GM19238 (cell line): ENCODE results near the gene TMEM178B.
"Not testable (repeated sequence)": the region's sequence is repeated elsewhere in the genome, so short reads cannot be mapped to it uniquely, and the experiment has no call there.

Experiments used
- DNase-seq: peaks from one replicate; pipeline ENCODE4 v3.0.0; 2011; ENCODE audit warnings: low spot score; ENCODE audit not compliant: insufficient read length

Gene TMEM178B

DNA sequence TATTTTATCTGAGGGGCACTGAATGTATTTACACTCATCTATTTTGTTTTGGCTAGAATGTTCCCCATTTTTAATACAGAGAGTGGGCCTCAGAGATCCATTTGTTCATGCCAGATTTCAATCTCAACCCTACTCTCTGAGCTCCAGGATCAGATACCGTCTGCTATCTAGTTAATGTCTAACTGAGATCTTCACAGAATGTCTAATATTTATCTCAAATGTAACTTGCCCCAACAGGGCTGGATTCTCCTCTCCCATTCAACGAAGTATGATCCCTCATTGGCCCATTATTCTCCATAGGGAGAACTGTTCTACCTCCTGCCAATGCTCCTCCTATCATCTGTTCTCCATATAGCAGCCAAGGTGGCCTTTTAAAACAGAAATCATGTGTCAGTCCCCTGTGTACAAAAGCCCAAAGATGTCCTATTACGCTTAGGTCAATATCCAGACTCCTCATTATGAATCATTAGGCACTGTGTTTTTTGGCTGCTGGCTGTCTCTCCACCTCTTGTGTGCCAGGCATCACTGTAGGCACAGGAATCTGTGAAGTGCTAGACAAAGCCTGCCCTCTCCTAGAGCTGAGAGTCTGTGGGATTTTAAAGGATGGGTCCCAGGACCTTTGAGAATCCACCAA lies 308.0 kb downstream of the TMEM178B start:
- DNase-seq = no peak

- DNase-seq = not testable (repeated sequence)
These were observed 309.5 kb downstream of the TMEM178B start for GRCh38 chr7:141383356-141383755.

GRCh38 chr7:141386881-141387280 lies 313.0 kb downstream of the TMEM178B start:
- DNase-seq = no peak

GRCh38 chr7:141387521-141388217 lies 313.8 kb downstream of the TMEM178B start:
- DNase-seq = no peak

GRCh38 chr7:141389140-141389796 lies 315.4 kb downstream of the TMEM178B start:
- no peak for DNase-seq

GRCh38 chr7:141390339-141390738 lies 316.5 kb downstream of the TMEM178B start:
- DNase-seq = no peak

DNA sequence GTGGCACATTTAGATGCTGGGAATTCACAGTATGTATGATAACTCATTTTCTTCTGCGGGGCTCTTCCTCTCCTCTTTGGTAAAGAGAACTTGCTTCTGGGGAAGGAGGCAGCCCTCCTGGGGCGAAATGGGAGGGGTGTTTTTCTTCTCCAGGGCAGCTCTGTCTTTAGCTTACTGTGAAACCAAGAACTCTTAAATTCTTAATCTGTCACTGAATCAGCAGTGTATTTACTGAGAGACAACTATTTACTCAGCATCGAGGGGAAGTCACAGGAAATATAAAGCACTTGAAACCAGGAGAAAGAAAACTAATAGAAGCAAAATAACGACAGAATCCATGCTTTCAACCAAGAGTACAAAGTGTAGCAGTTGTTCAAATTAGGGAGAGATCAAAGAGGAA lies 319.2 kb downstream of the TMEM178B start:
- DNase-seq = no peak

- DNase-seq = no peak
These were observed 323.6 kb downstream of the TMEM178B start for GRCh38 chr7:141397236-141398163.

DNA sequence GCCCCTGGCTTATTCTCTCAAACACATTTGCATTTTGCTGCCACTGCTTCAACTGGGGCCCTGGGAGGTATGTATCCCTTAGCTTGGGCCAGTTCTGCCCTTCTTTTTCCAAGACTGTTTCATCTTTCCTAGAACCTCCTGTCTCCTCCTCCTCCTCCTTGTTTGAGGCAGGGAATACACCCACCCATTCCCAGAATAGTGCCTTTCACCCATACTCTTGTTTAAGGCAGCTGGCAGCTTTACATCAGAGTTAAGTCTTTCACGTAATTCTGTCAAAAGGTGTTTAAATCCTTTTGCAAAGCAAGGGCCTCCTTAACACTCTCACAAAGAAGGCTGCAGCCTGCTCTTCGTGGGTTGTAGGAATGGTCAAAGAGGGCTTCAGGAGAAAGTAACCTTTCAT lies 326.5 kb downstream of the TMEM178B start:
- DNase-seq = no peak

DNA sequence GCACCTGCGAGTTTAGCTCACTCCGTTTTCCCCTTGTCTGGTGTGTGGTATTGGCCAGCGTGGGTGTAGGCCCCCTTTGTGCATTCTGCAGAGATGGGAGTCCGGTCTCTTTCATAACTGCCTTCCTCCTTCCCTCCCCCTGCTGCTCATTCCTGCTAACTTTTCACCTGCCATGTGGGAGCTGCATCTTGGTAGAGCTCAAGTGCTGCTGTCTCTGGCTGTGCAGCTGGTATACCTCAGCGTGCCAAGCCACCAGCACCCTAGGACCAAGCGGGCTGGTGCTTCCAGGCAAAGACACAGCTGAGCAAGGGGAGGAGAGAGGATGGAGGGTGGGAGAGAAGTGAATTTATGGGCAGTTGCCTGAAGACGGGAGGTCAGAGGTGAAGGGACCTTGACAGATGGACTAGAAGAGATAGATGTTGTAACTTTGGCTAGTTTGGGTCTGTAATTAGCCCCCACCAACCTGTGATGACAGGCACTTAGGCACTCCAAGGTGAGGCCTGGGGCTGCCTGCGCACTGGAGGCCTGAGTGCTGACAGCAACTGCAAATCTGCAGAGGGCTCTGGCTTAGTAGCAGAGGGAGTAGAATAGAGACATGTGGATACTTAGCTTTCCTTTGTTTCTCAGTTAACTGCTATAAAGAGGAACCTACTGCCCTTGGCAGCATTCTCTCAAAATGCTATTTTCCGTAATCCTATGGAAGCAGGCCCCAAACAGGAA lies 328.6 kb downstream of the TMEM178B start:
- no peak for DNase-seq

GRCh38 chr7:141403846-141404245 lies 330.0 kb downstream of the TMEM178B start:
- not testable (repeated sequence) for DNase-seq

DNA sequence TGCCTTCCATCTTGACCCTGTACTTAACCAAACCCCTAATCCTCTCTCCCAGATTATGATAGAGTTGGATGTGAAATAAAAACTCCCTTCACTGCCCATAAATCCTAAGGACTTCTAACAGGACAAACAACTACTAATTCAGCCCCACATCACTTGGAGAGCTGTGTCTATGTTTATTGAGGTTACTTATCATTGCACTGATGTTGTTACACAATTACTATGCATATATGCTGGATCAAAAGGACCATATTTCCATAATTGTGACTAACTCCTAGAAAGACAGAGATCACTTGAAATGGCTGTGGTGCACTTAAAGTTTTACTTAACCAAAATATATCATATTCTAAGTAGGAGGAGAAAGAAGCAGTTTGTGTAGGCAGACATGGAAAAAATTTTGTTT lies 332.5 kb downstream of the TMEM178B start:
- no peak for DNase-seq

- DNase-seq = no peak
These were observed 334.0 kb downstream of the TMEM178B start for GRCh38 chr7:141407893-141408292.

DNA sequence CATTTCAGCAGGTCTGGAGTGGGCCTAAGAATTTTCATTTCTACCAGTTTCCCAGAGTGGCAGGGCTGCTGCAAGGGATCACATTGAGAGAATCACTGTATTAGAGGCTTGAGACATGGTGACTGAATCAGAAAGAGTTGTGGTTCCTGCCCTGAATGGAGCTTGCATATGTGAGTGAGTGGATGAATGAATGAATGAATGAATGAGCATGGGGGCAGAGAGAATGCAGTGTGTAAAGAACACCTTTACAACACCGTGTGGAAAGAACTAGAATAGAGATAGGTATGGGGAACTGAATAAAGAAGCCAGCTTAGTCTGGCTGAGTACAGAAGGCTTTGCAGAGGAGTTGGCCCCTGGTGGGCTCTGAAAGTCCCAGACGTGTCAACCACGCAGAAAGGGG lies 334.6 kb downstream of the TMEM178B start:
- no peak for DNase-seq

GRCh38 chr7:141409219-141409618 lies 335.4 kb downstream of the TMEM178B start:
- DNase-seq = no peak

GRCh38 chr7:141409801-141410329 lies 336.0 kb downstream of the TMEM178B start:
- DNase-seq = no peak

DNA sequence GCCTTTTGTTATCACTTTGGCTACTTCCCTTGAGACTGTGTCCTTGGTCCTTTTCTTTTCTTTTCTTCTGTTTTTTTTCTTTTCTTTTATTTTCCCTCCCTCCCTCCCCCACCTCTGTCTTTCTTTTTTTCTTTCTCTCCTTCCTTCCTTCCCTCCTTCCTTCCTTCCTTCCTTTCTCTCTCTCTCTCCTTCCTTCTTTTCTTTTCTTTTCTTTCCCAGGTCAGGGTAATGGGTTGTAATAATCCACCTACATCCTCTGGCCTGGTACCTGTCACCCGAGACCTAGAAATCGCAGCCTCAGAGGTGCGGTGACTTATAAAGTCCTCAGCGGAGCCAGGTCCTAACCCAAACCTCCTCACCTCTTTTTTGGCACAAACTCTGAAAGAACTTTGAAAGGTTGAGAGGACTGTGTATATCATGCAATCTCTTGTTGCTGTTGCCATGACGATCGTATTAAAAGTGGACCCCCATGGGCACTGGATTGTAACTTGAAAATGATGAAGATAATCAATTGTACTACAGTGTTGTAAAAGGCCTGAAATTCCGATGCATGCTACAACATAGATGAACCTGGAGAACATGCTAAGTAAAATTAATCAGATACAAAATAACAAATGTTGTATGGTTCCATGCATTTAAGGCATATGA lies 336.6 kb downstream of the TMEM178B start:
- DNase-seq = no peak

- no peak for DNase-seq
These were observed 337.3 kb downstream of the TMEM178B start for GRCh38 chr7:141411133-141411532.

- DNase-seq = no peak
These were observed 342.1 kb downstream of the TMEM178B start for GRCh38 chr7:141415999-141416398.

- DNase-seq = no peak
These were observed 342.9 kb downstream of the TMEM178B start for GRCh38 chr7:141416650-141417270.
